Hematopoietic multipotent progenitor cell treated with erythropoietin and hydrocortisone succinate and interleukin-3 and kit ligand, for 4 days (in vitro differentiated cells): Measurements from ENCODE around the gene TMTC3.
"Not testable (repeated sequence)": the region's sequence is repeated elsewhere in the genome, so short reads cannot be mapped to it uniquely, and the experiment has no call there.

Experiments
- DNase-seq: peaks from one replicate; pipeline ENCODE4 v3.0.0-alpha.2; 2015

The TMTC3 gene

GRCh38 chr12:88167384-88167783 lies 25.3 kb downstream of the TMTC3 start:
- no peak for DNase-seq

GRCh38 chr12:88172844-88173407 lies 30.8 kb downstream of the TMTC3 start:
- DNase-seq: no peak

GRCh38 chr12:88175544-88175943 lies 33.4 kb downstream of the TMTC3 start:
- DNase-seq: no peak

- DNase-seq: no peak
These were observed 37.4 kb downstream of the TMTC3 start for GRCh38 chr12:88179436-88180014.

- DNase-seq: peak; percentile 4
These were observed 39.8 kb downstream of the TMTC3 start for GRCh38 chr12:88181881-88182280.

- DNase-seq: no peak
These were observed 40.3 kb downstream of the TMTC3 start for GRCh38 chr12:88182416-88182815.

- DNase-seq: no peak
These were observed 42.1 kb downstream of the TMTC3 start for GRCh38 chr12:88184196-88184595.

- no peak for DNase-seq
These were observed 43.2 kb downstream of the TMTC3 start for GRCh38 chr12:88185279-88185678.

- DNase-seq: no peak
These were observed 43.9 kb downstream of the TMTC3 start for GRCh38 chr12:88185988-88186387.

GRCh38 chr12:88187571-88187970 lies 45.5 kb downstream of the TMTC3 start:
- no peak for DNase-seq

GRCh38 chr12:88188180-88188579 lies 46.1 kb downstream of the TMTC3 start:
- DNase-seq: no peak

- no peak for DNase-seq
These were observed 50.3 kb downstream of the TMTC3 start for GRCh38 chr12:88192426-88192825.

- no peak for DNase-seq
These were observed 52.8 kb downstream of the TMTC3 start for GRCh38 chr12:88194868-88195267.

- no peak for DNase-seq
These were observed 57.9 kb downstream of the TMTC3 start for GRCh38 chr12:88200029-88200428.

GRCh38 chr12:88202500-88202899 lies 60.4 kb downstream of the TMTC3 start:
- DNase-seq: no peak

- DNase-seq: peak; percentile 8
These were observed 64.5 kb downstream of the TMTC3 start for GRCh38 chr12:88206601-88207000.

- no peak for DNase-seq
These were observed 66.0 kb downstream of the TMTC3 start for GRCh38 chr12:88207921-88208620.

- no peak for DNase-seq
These were observed 66.6 kb downstream of the TMTC3 start for GRCh38 chr12:88208661-88209060.

GRCh38 chr12:88210311-88210710 lies 68.2 kb downstream of the TMTC3 start:
- not testable (repeated sequence) for DNase-seq

- no peak for DNase-seq
These were observed 76.2 kb downstream of the TMTC3 start for GRCh38 chr12:88218293-88218692.

GRCh38 chr12:88219861-88220260 lies 77.8 kb downstream of the TMTC3 start:
- no peak for DNase-seq

- DNase-seq: no peak
These were observed 81.4 kb downstream of the TMTC3 start for GRCh38 chr12:88223519-88223918.

GRCh38 chr12:88225776-88226175 lies 83.7 kb downstream of the TMTC3 start:
- no peak for DNase-seq

- DNase-seq: peak; percentile 5
These were observed 85.2 kb downstream of the TMTC3 start for GRCh38 chr12:88227263-88227662.

GRCh38 chr12:88227871-88228270 lies 85.8 kb downstream of the TMTC3 start:
- no peak for DNase-seq
